Astrocyte of the cerebellum (primary cell): ENCODE measurements around the gene ELP4.

Experiments
- DNase-seq: peaks from one replicate; pipeline ENCODE4 v3.0.0-alpha.2; 2011; ENCODE audit warnings: low read depth
- H3K4me3 ChIP-seq: 2 replicates; pipeline ENCODE4 v1.5.1; 2011; ENCODE audit warnings: mild to moderate bottlenecking, low read depth, low read length, moderate library complexity
- CTCF ChIP-seq: IDR thresholded peaks from 2 replicates; pipeline ENCODE4 v1.5.1; 2012; ENCODE audit warnings: low read length, low read depth, moderate library complexity, mild to moderate bottlenecking; ENCODE audit errors: missing control alignments
- in situ Hi-C: cut with HindIII; loops from 2 replicates; pipeline ENCODE4 v1.10.0; 2017; ENCODE audit warnings: low sequenced_read_pairs

The ELP4 gene

GRCh38 chr11:31582697-31583096, 73.1 kb downstream of the ELP4 start:
- H3K4me3 ChIP-seq, result no peak overlapping the region
- no peak for TF ChIP-seq CTCF
- in situ Hi-C loops, result no loop called here
- no peak for DNase-seq

GRCh38 chr11:31598454-31598853, 88.9 kb downstream of the ELP4 start:
- in situ Hi-C loops, result no loop called here
- no peak for TF ChIP-seq CTCF
- no peak for DNase-seq
- H3K4me3 ChIP-seq, result no peak overlapping the region

DNA sequence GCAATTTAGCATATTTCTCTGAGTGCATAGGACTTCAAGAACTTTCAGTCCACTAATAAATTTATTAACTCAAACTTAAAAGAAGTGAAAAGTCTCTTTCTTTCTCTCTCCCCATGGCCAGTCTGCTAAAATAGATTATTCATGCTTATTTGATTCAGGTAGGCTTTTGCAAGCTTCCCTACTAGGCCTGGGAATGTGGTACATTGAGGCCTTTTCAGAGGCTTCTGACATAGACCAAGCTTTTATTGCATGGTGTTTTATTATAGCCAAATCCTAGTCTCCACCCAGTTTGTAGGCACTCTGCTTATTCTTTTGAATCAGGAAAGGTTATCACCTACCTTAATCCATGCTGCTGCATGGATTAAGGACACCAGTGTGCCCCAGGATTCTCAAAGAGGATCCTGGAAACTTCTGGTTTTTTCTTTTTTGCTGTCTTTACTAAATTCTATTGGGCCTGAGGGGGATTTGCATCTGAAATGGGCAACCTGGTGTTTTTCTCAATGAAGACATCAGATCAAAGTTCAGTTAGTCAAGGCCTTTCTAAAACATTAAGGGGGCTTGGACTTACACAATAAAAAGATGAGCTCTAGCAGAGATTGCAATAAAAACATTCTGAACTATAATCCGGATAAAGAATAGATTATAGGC, 92.2 kb downstream of the ELP4 start:
- in situ Hi-C loops, result loop anchor here (5.0 kb wide), 1 partner anchor 41 kb away; no protein-coding TSS in a partner anchor
- H3K4me3 ChIP-seq, result no peak overlapping the region
- DNase-seq, result no peak
- TF ChIP-seq CTCF, result no peak

DNA sequence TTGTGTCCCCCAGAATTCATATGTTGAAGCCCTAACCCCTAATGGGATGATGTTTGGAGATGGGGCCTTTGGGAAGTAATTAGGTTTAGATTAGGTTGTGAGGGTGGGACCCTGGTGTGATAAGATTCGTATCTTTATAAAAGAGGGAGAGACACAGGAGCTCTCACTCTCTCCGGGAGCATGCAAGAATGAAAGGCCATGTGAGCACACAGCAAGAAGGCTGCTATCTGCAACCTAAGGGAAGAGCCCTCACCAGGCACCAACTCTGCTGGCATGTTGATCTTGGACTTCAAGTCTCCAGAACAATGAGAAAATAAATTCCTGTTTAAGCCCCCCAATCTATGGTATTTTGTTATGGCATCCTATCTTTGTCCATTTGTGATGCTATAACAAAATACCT, 97.3 kb downstream of the ELP4 start:
- no peak overlapping the region for H3K4me3 ChIP-seq
- TF ChIP-seq CTCF, result no peak
- in situ Hi-C loops, result no loop called here
- DNase-seq, result no peak

DNA sequence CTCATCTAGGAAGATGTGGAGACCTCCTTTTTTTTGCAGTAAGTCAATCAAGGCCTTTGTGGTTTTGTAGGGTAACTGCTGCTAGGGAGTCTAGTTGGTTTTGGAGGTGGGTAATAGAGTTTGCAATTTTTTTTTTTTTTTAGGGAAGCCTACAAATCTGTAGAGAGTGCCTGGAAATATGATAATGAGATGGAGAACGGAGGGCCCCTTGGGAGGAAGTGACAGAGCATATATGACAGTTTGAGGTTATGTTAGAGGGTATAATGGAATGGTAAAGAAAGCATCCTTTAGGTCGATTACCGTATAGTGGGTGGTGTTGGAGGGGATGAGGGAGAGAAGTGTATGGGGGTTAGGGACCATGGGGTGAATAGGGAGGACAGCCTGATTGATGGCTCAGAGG, 98.3 kb downstream of the ELP4 start:
- H3K4me3 ChIP-seq, result no peak overlapping the region
- no peak for TF ChIP-seq CTCF
- in situ Hi-C loops, result no loop called here
- DNase-seq, result no peak

DNA sequence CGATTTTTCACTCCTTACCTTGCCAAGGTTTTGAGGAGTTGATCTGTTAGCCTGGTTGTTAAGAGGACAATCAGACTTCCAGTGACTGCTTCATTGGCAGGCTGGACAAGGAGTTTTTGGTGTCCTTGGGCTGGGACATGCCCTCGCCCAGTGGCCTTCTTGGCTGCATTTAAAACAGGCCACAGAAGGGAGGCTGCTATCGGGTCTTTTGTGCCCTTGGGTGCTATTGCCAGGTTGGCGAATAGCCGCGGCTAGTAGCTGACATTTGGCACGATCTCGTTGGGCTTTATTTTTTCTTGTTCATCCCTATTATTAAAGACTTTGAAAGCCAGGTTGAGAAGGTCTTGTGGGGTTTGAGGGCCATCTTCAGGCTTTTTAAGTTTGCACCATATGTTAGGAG, 99.4 kb downstream of the ELP4 start:
- TF ChIP-seq CTCF, result no peak
- no peak overlapping the region for H3K4me3 ChIP-seq
- in situ Hi-C loops, result no loop called here
- DNase-seq, result no peak
